Mucosa of descending colon (tissue), 3 donors: ENCODE measurements around the gene PRUNE2. TPM values are rescaled to one million over a fixed set of nuclear protein-coding genes. Genes with fewer than 3 reads are reported as not detected.

Source experiments
- ATAC-seq: fragments of 200-7000 bp; cut with Tn5 transposase; one replicate; pipeline ENCODE4 v1.9.1; 2020; ENCODE audit warnings: mild to moderate bottlenecking, moderate library complexity
- DNase-seq, 3 donors: peaks; one replicate each; pipeline ENCODE4 v3.0.0-alpha.2; 2020
- H3K36me3 ChIP-seq: fragments of 200-600 bp; one replicate; pipeline ENCODE4 v1.8.0; 2021; ENCODE audit warnings: low read depth, mild to moderate bottlenecking
- H3K4me1 ChIP-seq: fragments of 200-600 bp; one replicate; pipeline ENCODE4 v1.8.0; 2021; ENCODE audit warnings: low read depth, mild to moderate bottlenecking
- H3K4me3 ChIP-seq: fragments of 200-600 bp; one replicate; pipeline ENCODE4 v1.8.0; 2021; ENCODE audit warnings: mild to moderate bottlenecking
- H3K9me3 ChIP-seq: fragments of 200-600 bp; one replicate; pipeline ENCODE4 v1.8.0; 2021; ENCODE audit warnings: mild to moderate bottlenecking
- CTCF ChIP-seq: fragments of 200-600 bp; IDR thresholded peaks from one replicate; pipeline ENCODE4 v1.8.0; 2022; ENCODE audit warnings: antibody characterized with exemption, mild to moderate bottlenecking
- intact Hi-C, 2 donors: fragments of 100-400 bp; cut with DNase I in 1 of 2; cut with micrococcal nuclease in 1 of 2; formaldehyde crosslinking; loops; one replicate each; pipeline versions ENCODE4 v1.11.0 to v1.11.1; 2022; cut with DNase I, micrococcal nuclease
- total RNA-seq, 3 donors: library from RNA; stranded (reverse); fragmentation: NEBNext Ultra II Directional in 2 of 3; extraction: Animal tissue kit (Norgen Biotek cat#: 25700) in 2 of 3; gene quantifications; one replicate each; pipeline versions ENCODE4 v1.2.1 to v1.2.4, GENCODE V29; 2021 to 2023
- donor health status: DM: no; HTN: no; CAD: no; lungs with moderate emphysema.
- donor health status: DM: no; HTN: no; CAD: no.
- donor health status: DM: no; HTN: yes; CAD: no.

The PRUNE2 gene
- total RNA-seq, 3 donors from 2014 or later, result 48.2 to 437 (median 62.4) TPM

DNA sequence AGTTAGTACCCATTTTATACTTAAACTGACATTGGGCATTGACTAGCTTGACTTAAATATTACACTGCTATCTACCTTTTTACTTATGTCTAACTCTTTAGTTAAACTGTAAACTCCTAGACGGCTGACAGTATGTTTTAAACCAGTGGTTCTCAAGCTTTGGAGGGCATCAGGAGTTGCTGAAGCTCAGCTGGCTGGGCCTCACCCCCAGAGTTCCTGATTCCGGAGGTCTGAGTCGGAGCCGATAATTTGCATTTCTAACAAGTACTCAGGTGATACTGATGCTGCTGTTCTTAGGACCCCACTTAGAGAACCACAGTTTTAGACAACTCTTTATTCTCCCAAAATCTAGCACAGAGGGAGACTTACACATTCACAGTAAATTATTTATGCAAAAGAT lies 205.0 kb downstream of the PRUNE2 start:
- intact Hi-C loops, result loop anchor here in 1 of 2 donors (10.0 kb wide), 1 partner anchor 256 kb away; no protein-coding TSS in a partner anchor
- ATAC-seq (no peak), DNase-seq (no peak)
- TF ChIP-seq CTCF, result no peak
- Histone ChIP-seq H3K4me1 (no peaks in the 10 kb centered on the region), H3K9me3 (no peaks in the 10 kb centered on the region), H3K36me3 (no peaks in the 10 kb centered on the region), H3K4me3 (no peak overlapping the region)

GRCh38 chr9:76699971-76700370 lies 205.9 kb downstream of the PRUNE2 start:
- Histone ChIP-seq H3K4me3 (no peak overlapping the region), H3K36me3 (no peaks in the 10 kb centered on the region), H3K9me3 (no peaks in the 10 kb centered on the region), H3K4me1 (no peaks in the 10 kb centered on the region)
- DNase-seq (no peak), ATAC-seq (no peak)
- no peak for TF ChIP-seq CTCF
- intact Hi-C loops, result loop anchor here in 1 of 2 donors (10.0 kb wide), 1 partner anchor 255 kb away; no protein-coding TSS in a partner anchor

- no peak overlapping the region for H3K4me3 ChIP-seq
- no peaks in the 10 kb centered on the region for H3K9me3 ChIP-seq
- H3K36me3 ChIP-seq, result no peaks in the 10 kb centered on the region
- no peak for DNase-seq
- TF ChIP-seq CTCF, result no peak
- intact Hi-C loops, result no loop called here
- no peaks in the 10 kb centered on the region for H3K4me1 ChIP-seq
- ATAC-seq, result no peak
These were observed 208.4 kb downstream of the PRUNE2 start for GRCh38 chr9:76697554-76697953.

GRCh38 chr9:76697081-76697480 lies 208.8 kb downstream of the PRUNE2 start:
- H3K4me1 ChIP-seq, result no peaks in the 10 kb centered on the region
- TF ChIP-seq CTCF, result no peak
- H3K9me3 ChIP-seq, result no peaks in the 10 kb centered on the region
- DNase-seq, result no peak
- intact Hi-C loops, result no loop called here
- H3K4me3 ChIP-seq, result no peak overlapping the region
- no peaks in the 10 kb centered on the region for H3K36me3 ChIP-seq
- ATAC-seq, result no peak

DNA sequence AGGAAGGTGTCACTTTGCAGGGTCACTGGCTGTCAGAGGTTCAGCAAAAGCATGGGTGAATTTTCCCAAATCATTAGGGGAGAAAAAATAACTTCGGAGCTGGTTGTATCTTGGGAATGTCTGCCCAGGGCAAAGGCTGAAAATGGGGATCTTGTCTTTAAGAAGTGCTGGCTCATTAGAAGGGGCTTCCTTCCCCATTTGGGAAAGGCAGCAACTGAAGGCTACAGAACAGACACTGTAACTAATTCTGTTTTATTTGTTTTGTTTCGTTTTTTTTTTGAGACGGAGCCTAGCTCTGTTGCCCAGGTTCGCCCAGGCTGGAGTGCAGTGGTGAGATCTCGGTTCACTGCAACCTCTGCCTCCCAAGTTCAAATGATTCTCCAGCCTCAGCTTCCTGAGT lies 212.0 kb downstream of the PRUNE2 start:
- intact Hi-C loops, result no loop called here
- peaks cover 11% of the 10 kb centered on the region for H3K4me1 ChIP-seq
- TF ChIP-seq CTCF, result no peak
- DNase-seq, result no peak
- no peak overlapping the region for H3K4me3 ChIP-seq
- H3K9me3 ChIP-seq, result no peaks in the 10 kb centered on the region
- H3K36me3 ChIP-seq, result no peaks in the 10 kb centered on the region
- no peak for ATAC-seq

DNA sequence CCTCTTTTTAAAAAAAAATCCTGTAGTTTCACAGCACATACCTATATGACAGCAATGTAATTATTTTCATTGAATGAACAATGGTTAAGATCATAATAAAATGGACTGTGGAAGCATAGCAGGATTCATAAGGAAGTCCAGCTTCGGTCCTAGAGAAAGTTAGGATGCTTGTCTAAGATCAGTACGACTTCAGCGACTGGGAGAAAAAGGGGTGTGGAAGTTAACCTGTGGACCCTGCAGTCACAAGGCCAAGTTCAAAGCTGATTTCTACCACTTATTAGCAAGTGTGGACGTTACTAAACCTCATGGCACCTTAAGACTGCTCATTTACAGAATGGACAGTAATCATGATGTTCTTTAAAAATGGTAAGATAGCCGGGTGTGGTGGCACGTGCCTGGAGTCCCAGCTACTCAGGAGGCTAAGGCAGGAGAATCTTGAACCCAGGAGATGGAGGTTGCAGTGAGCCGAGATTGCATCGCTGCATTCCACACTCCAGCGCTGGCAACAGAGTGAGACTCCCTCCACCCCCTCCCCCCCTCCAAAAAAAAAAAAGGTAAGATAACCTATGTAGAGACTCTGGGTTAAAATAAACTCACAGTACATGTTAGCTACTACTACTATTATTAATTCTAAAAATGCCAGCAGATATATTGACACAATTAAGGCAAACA lies 213.3 kb downstream of the PRUNE2 start:
- H3K4me3 ChIP-seq, result no peak overlapping the region
- intact Hi-C loops, result no loop called here
- H3K36me3 ChIP-seq, result no peaks in the 10 kb centered on the region
- no peaks in the 10 kb centered on the region for H3K9me3 ChIP-seq
- no peak for TF ChIP-seq CTCF
- H3K4me1 ChIP-seq, result peaks cover 11% of the 10 kb centered on the region
- no peak for DNase-seq
- peak; percentile 34 for ATAC-seq
